Subcutaneous abdominal adipose tissue (tissue), 5 donors: Measurements from ENCODE around the gene ELMOD1.
A peak's percentile ranks its signal among the peaks of the same experiment; 100 is the strongest.

Source experiments
- H3K27ac ChIP-seq: one replicate; pipeline ENCODE4 v1.7.0; 2013; ENCODE audit warnings: low read depth, mild to moderate bottlenecking, inconsistent platforms, low read length, moderate library complexity
- H3K27me3 ChIP-seq, 5 donors: one replicate each; pipeline ENCODE4 v1.7.0; 2013; ENCODE audit warnings: low read length in 5 of 5, inconsistent platforms in 1 of 5; ENCODE audit not compliant: control insufficient read depth in 5 of 5, insufficient read depth in 4 of 5
- H3K36me3 ChIP-seq, 5 donors: one replicate each; pipeline ENCODE4 v1.7.0; 2013; ENCODE audit warnings: low read length in 5 of 5; ENCODE audit not compliant: control insufficient read depth in 5 of 5, insufficient read depth in 5 of 5
- H3K4me1 ChIP-seq, 5 donors: one replicate each; pipeline ENCODE4 v1.7.0; 2013; ENCODE audit warnings: low read length in 5 of 5, mild to moderate bottlenecking in 3 of 5, moderate library complexity in 1 of 5; ENCODE audit not compliant: control insufficient read depth in 5 of 5, insufficient read depth in 5 of 5
- H3K4me3 ChIP-seq, 5 donors: one replicate each; pipeline ENCODE4 v1.7.0; 2013; ENCODE audit warnings: low read length in 5 of 5, low read depth in 1 of 5
- H3K9ac ChIP-seq, 5 donors: one replicate each; pipeline ENCODE4 v1.7.0; 2013; ENCODE audit warnings: low read length in 5 of 5, mild to moderate bottlenecking in 4 of 5, moderate library complexity in 3 of 5
- H3K9me3 ChIP-seq, 5 donors: one replicate each; pipeline ENCODE4 v1.7.0; 2013; ENCODE audit warnings: low read length in 5 of 5; ENCODE audit not compliant: control insufficient read depth in 5 of 5
- donor health status: healthy.
- donor health status: healthy.
- donor health status: healthy.
- donor health status: healthy.
- donor health status: healthy.

The ELMOD1 gene

GRCh38 chr11:107624983-107625684 is 34.2 kb downstream of the ELMOD1 start:
- Histone ChIP-seq H3K27ac (no peak overlapping the region), H3K4me1 (no peaks in the 10 kb centered on the region), H3K9ac (no peak overlapping the region), H3K36me3 (no peaks in the 10 kb centered on the region), H3K4me3 (no peak overlapping the region), H3K9me3 (no peaks in the 10 kb centered on the region), H3K27me3 (peaks cover 0 to 3% (median 0%) of the 10 kb centered on the region in 5 donors)

DNA sequence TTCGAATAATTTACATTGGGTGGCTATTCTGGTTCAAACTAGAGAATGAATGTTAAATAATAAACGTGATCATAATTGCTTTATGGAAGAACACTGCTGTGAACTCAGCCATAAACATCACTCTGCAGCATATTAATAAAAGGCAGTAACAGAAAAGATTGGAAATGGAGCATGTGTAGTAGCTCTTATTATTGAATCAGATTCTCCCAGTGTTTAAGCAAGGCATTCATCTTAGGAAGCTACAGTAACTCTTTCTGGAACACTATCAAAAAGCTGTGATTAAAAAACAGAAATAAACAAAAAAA is 34.7 kb downstream of the ELMOD1 start:
- no peak overlapping the region for H3K9ac ChIP-seq
- H3K27ac ChIP-seq: no peak overlapping the region
- H3K36me3 ChIP-seq: no peaks in the 10 kb centered on the region
- H3K4me3 ChIP-seq: no peak overlapping the region
- peaks cover 0 to 3% (median 0%) of the 10 kb centered on the region in 5 donors for H3K27me3 ChIP-seq
- H3K9me3 ChIP-seq: no peaks in the 10 kb centered on the region
- H3K4me1 ChIP-seq: no peaks in the 10 kb centered on the region

- no peak overlapping the region for H3K27ac ChIP-seq
- H3K4me1 ChIP-seq: no peaks in the 10 kb centered on the region
- H3K27me3 ChIP-seq: peaks cover 0 to 5% (median 4%) of the 10 kb centered on the region in 5 donors
- no peaks in the 10 kb centered on the region for H3K9me3 ChIP-seq
- no peaks in the 10 kb centered on the region for H3K36me3 ChIP-seq
- no peak overlapping the region for H3K4me3 ChIP-seq
- H3K9ac ChIP-seq: no peak overlapping the region
Observed at GRCh38 chr11:107631043-107631442, 40.1 kb downstream of the ELMOD1 start.

GRCh38 chr11:107631931-107632330 is 41.0 kb downstream of the ELMOD1 start:
- no peaks in the 10 kb centered on the region for H3K36me3 ChIP-seq
- no peak overlapping the region for H3K27ac ChIP-seq
- peaks cover 0 to 5% (median 4%) of the 10 kb centered on the region in 5 donors for H3K27me3 ChIP-seq
- H3K4me3 ChIP-seq: no peak overlapping the region
- no peaks in the 10 kb centered on the region for H3K9me3 ChIP-seq
- H3K4me1 ChIP-seq: no peaks in the 10 kb centered on the region
- H3K9ac ChIP-seq: no peak overlapping the region

- H3K4me3 ChIP-seq: no peak overlapping the region
- no peaks in the 10 kb centered on the region for H3K27me3 ChIP-seq
- H3K9me3 ChIP-seq: no peaks in the 10 kb centered on the region
- no peaks in the 10 kb centered on the region for H3K4me1 ChIP-seq
- H3K9ac ChIP-seq: no peak overlapping the region
- H3K36me3 ChIP-seq: no peaks in the 10 kb centered on the region
- H3K27ac ChIP-seq: no peak overlapping the region
Observed at GRCh38 chr11:107646783-107647182, 55.8 kb downstream of the ELMOD1 start.

GRCh38 chr11:107648242-107648641 is 57.3 kb downstream of the ELMOD1 start:
- no peak overlapping the region for H3K27ac ChIP-seq
- no peak overlapping the region for H3K9ac ChIP-seq
- H3K4me3 ChIP-seq: no peak overlapping the region
- H3K4me1 ChIP-seq: peaks cover 0 to 7% (median 0%) of the 10 kb centered on the region in 5 donors
- H3K9me3 ChIP-seq: no peaks in the 10 kb centered on the region
- H3K36me3 ChIP-seq: no peaks in the 10 kb centered on the region
- no peaks in the 10 kb centered on the region for H3K27me3 ChIP-seq

- no peaks in the 10 kb centered on the region for H3K9me3 ChIP-seq
- no peak overlapping the region for H3K4me3 ChIP-seq
- no peak overlapping the region for H3K9ac ChIP-seq
- no peaks in the 10 kb centered on the region for H3K27me3 ChIP-seq
- no peaks in the 10 kb centered on the region for H3K36me3 ChIP-seq
- no peak overlapping the region for H3K27ac ChIP-seq
- peaks cover 0 to 9% (median 0%) of the 10 kb centered on the region in 5 donors for H3K4me1 ChIP-seq
Observed at GRCh38 chr11:107651672-107652071, 60.7 kb downstream of the ELMOD1 start.

- Histone ChIP-seq H3K27ac (peak overlapping the region; percentile 61), H3K4me1 (peaks cover 0 to 9% (median 0%) of the 10 kb centered on the region in 5 donors), H3K27me3 (no peaks in the 10 kb centered on the region), H3K36me3 (no peaks in the 10 kb centered on the region), H3K9me3 (no peaks in the 10 kb centered on the region), H3K9ac (peak overlapping the region in 1 of 5 donors; percentile 25), H3K4me3 (peak overlapping the region in 1 of 5 donors; percentile 29)
Observed at GRCh38 chr11:107653076-107653475, 62.1 kb downstream of the ELMOD1 start.

- H3K9ac ChIP-seq: no peak overlapping the region
- no peaks in the 10 kb centered on the region for H3K36me3 ChIP-seq
- H3K4me1 ChIP-seq: peaks cover 0 to 9% (median 0%) of the 10 kb centered on the region in 5 donors
- H3K9me3 ChIP-seq: no peaks in the 10 kb centered on the region
- H3K27ac ChIP-seq: no peak overlapping the region
- H3K27me3 ChIP-seq: no peaks in the 10 kb centered on the region
- no peak overlapping the region for H3K4me3 ChIP-seq
Observed at GRCh38 chr11:107655602-107656001, 64.7 kb downstream of the ELMOD1 start.

DNA sequence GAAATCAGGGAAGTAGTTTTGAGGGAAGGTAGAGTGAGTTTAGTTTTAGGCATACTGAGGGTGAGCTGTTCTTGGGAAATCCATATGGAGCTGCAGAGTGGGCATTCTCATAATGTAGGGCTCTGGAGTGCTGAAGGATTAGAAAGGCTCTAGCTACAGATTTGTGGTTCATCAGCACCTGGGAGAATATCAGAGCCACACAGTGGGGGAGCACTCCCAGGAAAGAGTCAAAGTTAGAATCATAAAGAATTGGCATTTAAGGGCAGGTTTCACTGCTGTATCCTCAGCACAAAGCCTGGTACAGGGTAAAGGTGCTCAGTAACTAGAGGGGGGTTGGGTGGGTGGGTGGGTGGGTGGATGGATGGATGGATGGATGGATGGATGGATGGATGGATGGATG is 68.4 kb downstream of the ELMOD1 start:
- Histone ChIP-seq H3K36me3 (no peaks in the 10 kb centered on the region), H3K27me3 (no peaks in the 10 kb centered on the region), H3K9ac (no peak overlapping the region), H3K9me3 (no peaks in the 10 kb centered on the region), H3K4me1 (peaks cover 0 to 2% (median 0%) of the 10 kb centered on the region in 5 donors), H3K4me3 (no peak overlapping the region), H3K27ac (no peak overlapping the region)
